GM12878 (cell line): ENCODE data around the gene AGRN. TPM values are rescaled to one million over a fixed set of nuclear protein-coding genes. Genes with fewer than 3 reads are reported as not detected.

Experiments
- ATF2 ChIP-seq: IDR thresholded peaks from 2 replicates; pipeline ENCODE4 v1.6.1; 2012; ENCODE audit warnings: low read length, inconsistent platforms
- BACH1 ChIP-seq: fragments of 450-650 bp; IDR thresholded peaks from 2 replicates; pipeline ENCODE4 v1.6.1; 2017; ENCODE audit warnings: mild to moderate bottlenecking, borderline replicate concordance
- BHLHE40 ChIP-seq, 2 experiments: fragments of 450-650 bp in 1 of 2; IDR thresholded peaks; 2 replicates each; pipeline ENCODE4 v1.6.1; 2011 to 2017; ENCODE audit warnings: low read depth in 2 of 2, borderline replicate concordance in 1 of 2, improper control_type of control experiment in 1 of 2, low read length in 1 of 2, mild to moderate bottlenecking in 1 of 2
- CHD1 ChIP-seq: IDR thresholded peaks from 2 replicates; pipeline ENCODE4 v1.6.1; 2012; ENCODE audit warnings: low read depth, low read length, improper control_type of control experiment
- CHD4 ChIP-seq: fragments of 200-600 bp; sonication (generic); IDR thresholded peaks from 2 replicates; pipeline ENCODE4 v1.6.1; 2016; ENCODE audit warnings: mild to moderate bottlenecking
- DPF2 ChIP-seq: fragments of 450-650 bp; IDR thresholded peaks from 2 replicates; pipeline ENCODE4 v1.6.1; 2017; ENCODE audit warnings: mild to moderate bottlenecking
- EGR1 ChIP-seq, 2 experiments: IDR thresholded peaks; 1 replicate in 1 of 2; 2 replicates in 1 of 2; pipeline ENCODE4 v1.6.1; 2011 to 2012; ENCODE audit warnings: low read depth in 2 of 2, low read length in 2 of 2, borderline replicate concordance in 1 of 2, mild to moderate bottlenecking in 1 of 2, moderate library complexity in 1 of 2
- EZH2 ChIP-seq: IDR thresholded peaks from 2 replicates; pipeline ENCODE4 v1.6.1; 2012; ENCODE audit warnings: low read depth, mild to moderate bottlenecking, control low read depth, inconsistent platforms, low read length, borderline replicate concordance; ENCODE audit not compliant: control insufficient read depth
- GABPA ChIP-seq: IDR thresholded peaks from 2 replicates; pipeline ENCODE4 v1.6.1; 2014; ENCODE audit warnings: antibody characterized with exemption, low read depth, mild to moderate bottlenecking, inconsistent platforms
- MEF2A ChIP-seq: IDR thresholded peaks from 2 replicates; pipeline ENCODE4 v1.6.1; 2011; ENCODE audit warnings: low read depth, mild to moderate bottlenecking, low read length, moderate library complexity; ENCODE audit not compliant: insufficient read depth
- MTA2 ChIP-seq: fragments of 450-650 bp; IDR thresholded peaks from 2 replicates; pipeline ENCODE4 v1.6.1; 2016; ENCODE audit warnings: low read depth, mild to moderate bottlenecking, moderate library complexity
- MTA3 ChIP-seq: IDR thresholded peaks from 2 replicates; pipeline ENCODE4 v1.6.1; 2012; ENCODE audit warnings: low read length, inconsistent platforms, borderline replicate concordance
- MXI1 ChIP-seq: fragments of 150-350 bp; IDR thresholded peaks from 2 replicates; pipeline ENCODE4 v1.6.1; 2011; ENCODE audit warnings: low read depth, mild to moderate bottlenecking, inconsistent platforms, low read length, improper control_type of control experiment
- PAX5 ChIP-seq: IDR thresholded peaks from 2 replicates; pipeline ENCODE4 v1.6.1; 2011; ENCODE audit warnings: low read depth, low read length, borderline replicate concordance
- POLR2A ChIP-seq: IDR thresholded peaks from 2 replicates; pipeline ENCODE4 v1.6.1; 2011; ENCODE audit warnings: low read depth, mild to moderate bottlenecking, low read length
- RAD21 ChIP-seq: IDR thresholded peaks from 2 replicates; pipeline ENCODE4 v1.6.1; 2011; ENCODE audit warnings: mild to moderate bottlenecking, low read depth, low read length, moderate library complexity; ENCODE audit not compliant: insufficient read depth
- REST ChIP-seq: IDR thresholded peaks from 2 replicates; pipeline ENCODE4 v1.6.1; 2012; ENCODE audit warnings: mild to moderate bottlenecking, low read depth, low read length
- RFX5 ChIP-seq: IDR thresholded peaks from 2 replicates; pipeline ENCODE4 v1.6.1; 2011; ENCODE audit warnings: low read depth, low read length, improper control_type of control experiment
- SREBF1 ChIP-seq: IDR thresholded peaks from 2 replicates; pipeline ENCODE4 v1.6.1; 2012; ENCODE audit warnings: mild to moderate bottlenecking, low read length
- TAF1 ChIP-seq: IDR thresholded peaks from 2 replicates; pipeline ENCODE4 v1.6.1; 2011; ENCODE audit warnings: mild to moderate bottlenecking, low read depth, low read length, borderline replicate concordance
- TCF3 ChIP-seq: IDR thresholded peaks from 2 replicates; pipeline ENCODE4 v1.6.1; 2012; ENCODE audit warnings: low read depth, mild to moderate bottlenecking, low read length, borderline replicate concordance; ENCODE audit not compliant: insufficient read depth
- ZNF274 ChIP-seq: IDR thresholded peaks from one replicate; pipeline ENCODE4 v1.8.0; 2011; ENCODE audit not compliant: insufficient read length, insufficient read depth
- ZNF592 ChIP-seq: fragments of 450-650 bp; IDR thresholded peaks from 2 replicates; pipeline ENCODE4 v1.6.1; 2017; ENCODE audit warnings: mild to moderate bottlenecking, moderate library complexity
- polyA plus RNA-seq, 11 experiments: library from polyadenylated mRNA; depleted of rRNA in 4 of 11; unstranded in 6 of 11; stranded (reverse) in 5 of 11; fragments of >200 nt; fragmentation: Nextera tagmentation in 4 of 11; fragmentation: Illumina TruSeq in 1 of 11; extraction: Ambion mirVana in 4 of 11; extraction: Trizol in 1 of 11; gene quantifications; 1 replicate in 1 of 11; 2 replicates in 10 of 11; pipeline versions ENCODE4 v1.2.1 to v1.2.3, GENCODE V29; 2011 to 2016; ENCODE audit warnings: inconsistent platforms in 2 of 11, missing spikeins in 2 of 11, low read depth in 1 of 11
- total RNA-seq, 4 experiments: library from RNA; depleted of rRNA in 3 of 4; stranded (reverse); fragments of >200 nt in 3 of 4; fragmentation: Illumina TruSeq in 1 of 4; extraction: Trizol in 1 of 4; gene quantifications; 2 replicates each; pipeline versions ENCODE4 v1.2.1 to v1.2.3, GENCODE V29; 2013 to 2021

AGRN gene
- total and polyA plus RNA-seq, 10 of the 15 experiments (the other 5 are each of a cell fraction or from before 2014, with no cell fraction given), result 0.02 to 41.8 (median 4.1) TPM

- TF ChIP-seq CHD1 (no peak), EZH2 (no peak), DPF2 (peak; percentile 59; the same call in 1 of the 2 replicates), MTA3 (no peak), SREBF1 (no peak), RAD21 (no peak), TAF1 (no peak), ZNF592 (no peak), TCF3 (0 out of 2 replicates have a peak, but pooled peaks have one; percentile 60), BHLHE40 (IDR thresholded peaks at IDR 0.05; ENCODE audit: borderline replicate concordance in 1 of 2, low read depth in 2 of 2, low read length in 1 of 2) (peak in 1 of 2 experiments; percentile 67; a peak in 1 of 4 replicates), BACH1 (peak; percentile 78; the same call in 1 of the 2 replicates), ATF2 (no peak), GABPA (no peak), RFX5 (no peak), EGR1 (IDR thresholded peaks at IDR 0.05; ENCODE audit: borderline replicate concordance in 1 of 2, low read depth in 2 of 2, low read length in 2 of 2) (no peak), PAX5 (no peak), ZNF274 (no peak), MXI1 (no peak), MEF2A (no peak), REST (no peak), CHD4 (no peak), MTA2 (no peak), POLR2A (no peak)
Observed at GRCh38 chr1:998995-999724, 20.8 kb upstream of the AGRN start (continued).
